Peyer's patch (tissue), 4 donors: ENCODE data around the gene DDX39B.

ENCODE experiments used
- POLR2A ChIP-seq, 2 donors: fragments of 450-650 bp; IDR thresholded peaks; one replicate each; pipeline ENCODE4 v1.5.1; 2017; ENCODE audit warnings: antibody characterized with exemption in 2 of 2, mild to moderate bottlenecking in 2 of 2, moderate library complexity in 2 of 2
- TF ChIP-seq, protein P1 (sequence below), 6 experiments: fragments of 450-650 bp in 4 of 6; fragments of 200-600 bp in 2 of 6; sonication (generic) in 1 of 6; IDR thresholded peaks; one replicate each; pipeline ENCODE4 v1.5.1; 2017 to 2019; ENCODE audit warnings: antibody characterized with exemption in 6 of 6, mild to moderate bottlenecking in 3 of 6, moderate library complexity in 1 of 6

DNA sequence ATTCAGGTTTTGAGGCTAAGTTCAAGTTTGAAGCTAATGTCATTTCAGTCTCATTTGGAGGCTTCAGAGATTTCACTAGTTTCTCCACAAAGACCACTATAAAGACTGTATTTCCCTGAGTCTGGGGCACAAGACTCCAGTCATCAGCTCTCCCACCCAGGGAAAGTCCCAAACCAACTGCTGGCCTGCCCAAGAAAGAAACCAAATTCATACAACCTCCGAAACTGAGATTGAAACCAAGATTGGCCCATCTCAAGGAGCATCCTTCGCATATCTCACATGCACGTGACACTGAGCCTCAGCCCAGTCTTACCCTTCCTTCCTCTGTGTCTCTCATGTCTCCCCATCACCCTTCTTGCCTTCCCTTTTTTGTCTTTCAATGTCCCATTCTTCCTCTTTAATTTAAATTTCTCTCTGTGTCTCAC, 26.7 kb upstream of the DDX39B start:
- TF ChIP-seq, protein P1, sequence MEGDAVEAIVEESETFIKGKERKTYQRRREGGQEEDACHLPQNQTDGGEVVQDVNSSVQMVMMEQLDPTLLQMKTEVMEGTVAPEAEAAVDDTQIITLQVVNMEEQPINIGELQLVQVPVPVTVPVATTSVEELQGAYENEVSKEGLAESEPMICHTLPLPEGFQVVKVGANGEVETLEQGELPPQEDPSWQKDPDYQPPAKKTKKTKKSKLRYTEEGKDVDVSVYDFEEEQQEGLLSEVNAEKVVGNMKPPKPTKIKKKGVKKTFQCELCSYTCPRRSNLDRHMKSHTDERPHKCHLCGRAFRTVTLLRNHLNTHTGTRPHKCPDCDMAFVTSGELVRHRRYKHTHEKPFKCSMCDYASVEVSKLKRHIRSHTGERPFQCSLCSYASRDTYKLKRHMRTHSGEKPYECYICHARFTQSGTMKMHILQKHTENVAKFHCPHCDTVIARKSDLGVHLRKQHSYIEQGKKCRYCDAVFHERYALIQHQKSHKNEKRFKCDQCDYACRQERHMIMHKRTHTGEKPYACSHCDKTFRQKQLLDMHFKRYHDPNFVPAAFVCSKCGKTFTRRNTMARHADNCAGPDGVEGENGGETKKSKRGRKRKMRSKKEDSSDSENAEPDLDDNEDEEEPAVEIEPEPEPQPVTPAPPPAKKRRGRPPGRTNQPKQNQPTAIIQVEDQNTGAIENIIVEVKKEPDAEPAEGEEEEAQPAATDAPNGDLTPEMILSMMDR (IDR thresholded peaks at IDR 0.05) = no peak
- no peak for TF ChIP-seq POLR2A (IDR thresholded peaks at IDR 0.05)
